Measurements from ENCODE around the gene CAMTA1.

- TF ChIP-seq ELF4 (IDR thresholded peaks at IDR 0.05) (no peak), FOXA1 (IDR thresholded peaks at IDR 0.05) (no peak), ZNF384 (IDR thresholded peaks at IDR 0.05) (no peak), FOXK2 (IDR thresholded peaks at IDR 0.05) (no peak), LEF1 (IDR thresholded peaks at IDR 0.05; ENCODE audit: borderline replicate concordance) (no peak), FOXM1 (IDR thresholded peaks at IDR 0.05; ENCODE audit: borderline replicate concordance) (no peak), BHLHE40 (IDR thresholded peaks at IDR 0.05; ENCODE audit: borderline replicate concordance) (no peak), PKNOX1 (IDR thresholded peaks at IDR 0.05) (no peak), NFRKB (IDR thresholded peaks at IDR 0.05) (no peak), SUZ12 (IDR thresholded peaks at IDR 0.05) (no peak), HDGF (IDR thresholded peaks at IDR 0.05; ENCODE audit: borderline replicate concordance) (no peak)
Measured at GRCh38 chr1:7516341-7516740, 731.1 kb downstream of the CAMTA1 start.
